ENCODE data around the gene CCDC159. TPM values are rescaled to one million over a fixed set of nuclear protein-coding genes. Genes with fewer than 3 reads are reported as not detected.

CCDC159 gene
- total and polyA plus RNA-seq, 2 experiments from 2014 or later: 3.4 to 6.2 TPM

- Histone ChIP-seq H3K27ac (ENCODE audit: low read depth) (no peak overlapping the region), H3K9me2 (ENCODE audit: insufficient read depth) (no peaks in the 10 kb centered on the region), H3K36me3 (ENCODE audit: insufficient read depth) (no peaks in the 10 kb centered on the region), H3K79me2 (replicated peaks; ENCODE audit: insufficient read depth) (no peaks in the 10 kb centered on the region), H3K4me3 (peak overlapping the region; percentile 58), H3F3A (replicated peaks; ENCODE audit: low read depth) (peaks cover 16% of the 10 kb centered on the region), H4K20me1 (replicated peaks; ENCODE audit: insufficient read depth) (no peaks in the 10 kb centered on the region), H3K4me2 (peak overlapping the region; percentile 92), H3K27me3 (ENCODE audit: insufficient read depth) (no peaks in the 10 kb centered on the region), H3K4me1 (ENCODE audit: insufficient read depth) (0 out of 2 replicates have a peak, but pooled peaks cover 3% of the 10 kb centered on the region), H2AFZ (peak overlapping the region; percentile 81)
- ATAC-seq: peak; percentile 10
- Mint-ChIP-seq H3K4me1 (peaks cover 17% of the 10 kb centered on the region), H3K27me3 (ENCODE audit: insufficient read depth, low read depth, poor library complexity) (peaks cover 12% of the 10 kb centered on the region), H3K9me3 (peaks cover 3% of the 10 kb centered on the region; the same call in 1 of the 3 replicates), H3K4me3 (peak overlapping the region; percentile 94), H3K27ac (0 out of 2 replicates have a peak overlapping the region, but pooled peaks have one; percentile 48), H3K36me3 (ENCODE audit: low read depth) (no peaks in the 10 kb centered on the region)
- peak; percentile 85 for DNase-seq (ENCODE audit: low spot score)
- TF ChIP-seq CREB1 (CRISPR knock-in tag; IDR thresholded peaks at IDR 0.05; ENCODE audit: low read depth) (peak; percentile 75), STAT1 (IDR thresholded peaks at IDR 0.05; ENCODE audit: unreplicated experiment) (no peak), NANOG (IDR thresholded peaks at IDR 0.05; ENCODE audit: borderline replicate concordance) (no peak), JUNB (IDR thresholded peaks at IDR 0.05; ENCODE audit: unreplicated experiment) (no peak), CTCF (conservative IDR thresholded peaks at IDR 0.05; ENCODE audit: low read depth in 2 of 2) (peak; percentile 81 to 91), ZNF331 (CRISPR knock-in tag; IDR thresholded peaks at IDR 0.05; ENCODE audit: low read depth) (peak; percentile 49; the same call in 1 of the 2 replicates), EZH2phosphoT487 (IDR thresholded peaks at IDR 0.05; ENCODE audit: unreplicated experiment) (no peak), ZNF114 (CRISPR knock-in tag; IDR thresholded peaks at IDR 0.05) (0 out of 2 replicates have a peak, but pooled peaks have one; percentile 70), REST (IDR thresholded peaks at IDR 0.05; ENCODE audit: unreplicated experiment) (no peak), POLR2AphosphoS5 (IDR thresholded peaks at IDR 0.05; ENCODE audit: low read depth) (no peak), EZH2 (IDR thresholded peaks at IDR 0.05; ENCODE audit: low read depth, unreplicated experiment) (no peak)
- TF ChIP-seq, protein P1, sequence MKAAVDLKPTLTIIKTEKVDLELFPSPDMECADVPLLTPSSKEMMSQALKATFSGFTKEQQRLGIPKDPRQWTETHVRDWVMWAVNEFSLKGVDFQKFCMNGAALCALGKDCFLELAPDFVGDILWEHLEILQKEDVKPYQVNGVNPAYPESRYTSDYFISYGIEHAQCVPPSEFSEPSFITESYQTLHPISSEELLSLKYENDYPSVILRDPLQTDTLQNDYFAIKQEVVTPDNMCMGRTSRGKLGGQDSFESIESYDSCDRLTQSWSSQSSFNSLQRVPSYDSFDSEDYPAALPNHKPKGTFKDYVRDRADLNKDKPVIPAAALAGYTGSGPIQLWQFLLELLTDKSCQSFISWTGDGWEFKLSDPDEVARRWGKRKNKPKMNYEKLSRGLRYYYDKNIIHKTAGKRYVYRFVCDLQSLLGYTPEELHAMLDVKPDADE (IDR thresholded peaks at IDR 0.05): no peak
- TF ChIP-seq, protein P2, sequence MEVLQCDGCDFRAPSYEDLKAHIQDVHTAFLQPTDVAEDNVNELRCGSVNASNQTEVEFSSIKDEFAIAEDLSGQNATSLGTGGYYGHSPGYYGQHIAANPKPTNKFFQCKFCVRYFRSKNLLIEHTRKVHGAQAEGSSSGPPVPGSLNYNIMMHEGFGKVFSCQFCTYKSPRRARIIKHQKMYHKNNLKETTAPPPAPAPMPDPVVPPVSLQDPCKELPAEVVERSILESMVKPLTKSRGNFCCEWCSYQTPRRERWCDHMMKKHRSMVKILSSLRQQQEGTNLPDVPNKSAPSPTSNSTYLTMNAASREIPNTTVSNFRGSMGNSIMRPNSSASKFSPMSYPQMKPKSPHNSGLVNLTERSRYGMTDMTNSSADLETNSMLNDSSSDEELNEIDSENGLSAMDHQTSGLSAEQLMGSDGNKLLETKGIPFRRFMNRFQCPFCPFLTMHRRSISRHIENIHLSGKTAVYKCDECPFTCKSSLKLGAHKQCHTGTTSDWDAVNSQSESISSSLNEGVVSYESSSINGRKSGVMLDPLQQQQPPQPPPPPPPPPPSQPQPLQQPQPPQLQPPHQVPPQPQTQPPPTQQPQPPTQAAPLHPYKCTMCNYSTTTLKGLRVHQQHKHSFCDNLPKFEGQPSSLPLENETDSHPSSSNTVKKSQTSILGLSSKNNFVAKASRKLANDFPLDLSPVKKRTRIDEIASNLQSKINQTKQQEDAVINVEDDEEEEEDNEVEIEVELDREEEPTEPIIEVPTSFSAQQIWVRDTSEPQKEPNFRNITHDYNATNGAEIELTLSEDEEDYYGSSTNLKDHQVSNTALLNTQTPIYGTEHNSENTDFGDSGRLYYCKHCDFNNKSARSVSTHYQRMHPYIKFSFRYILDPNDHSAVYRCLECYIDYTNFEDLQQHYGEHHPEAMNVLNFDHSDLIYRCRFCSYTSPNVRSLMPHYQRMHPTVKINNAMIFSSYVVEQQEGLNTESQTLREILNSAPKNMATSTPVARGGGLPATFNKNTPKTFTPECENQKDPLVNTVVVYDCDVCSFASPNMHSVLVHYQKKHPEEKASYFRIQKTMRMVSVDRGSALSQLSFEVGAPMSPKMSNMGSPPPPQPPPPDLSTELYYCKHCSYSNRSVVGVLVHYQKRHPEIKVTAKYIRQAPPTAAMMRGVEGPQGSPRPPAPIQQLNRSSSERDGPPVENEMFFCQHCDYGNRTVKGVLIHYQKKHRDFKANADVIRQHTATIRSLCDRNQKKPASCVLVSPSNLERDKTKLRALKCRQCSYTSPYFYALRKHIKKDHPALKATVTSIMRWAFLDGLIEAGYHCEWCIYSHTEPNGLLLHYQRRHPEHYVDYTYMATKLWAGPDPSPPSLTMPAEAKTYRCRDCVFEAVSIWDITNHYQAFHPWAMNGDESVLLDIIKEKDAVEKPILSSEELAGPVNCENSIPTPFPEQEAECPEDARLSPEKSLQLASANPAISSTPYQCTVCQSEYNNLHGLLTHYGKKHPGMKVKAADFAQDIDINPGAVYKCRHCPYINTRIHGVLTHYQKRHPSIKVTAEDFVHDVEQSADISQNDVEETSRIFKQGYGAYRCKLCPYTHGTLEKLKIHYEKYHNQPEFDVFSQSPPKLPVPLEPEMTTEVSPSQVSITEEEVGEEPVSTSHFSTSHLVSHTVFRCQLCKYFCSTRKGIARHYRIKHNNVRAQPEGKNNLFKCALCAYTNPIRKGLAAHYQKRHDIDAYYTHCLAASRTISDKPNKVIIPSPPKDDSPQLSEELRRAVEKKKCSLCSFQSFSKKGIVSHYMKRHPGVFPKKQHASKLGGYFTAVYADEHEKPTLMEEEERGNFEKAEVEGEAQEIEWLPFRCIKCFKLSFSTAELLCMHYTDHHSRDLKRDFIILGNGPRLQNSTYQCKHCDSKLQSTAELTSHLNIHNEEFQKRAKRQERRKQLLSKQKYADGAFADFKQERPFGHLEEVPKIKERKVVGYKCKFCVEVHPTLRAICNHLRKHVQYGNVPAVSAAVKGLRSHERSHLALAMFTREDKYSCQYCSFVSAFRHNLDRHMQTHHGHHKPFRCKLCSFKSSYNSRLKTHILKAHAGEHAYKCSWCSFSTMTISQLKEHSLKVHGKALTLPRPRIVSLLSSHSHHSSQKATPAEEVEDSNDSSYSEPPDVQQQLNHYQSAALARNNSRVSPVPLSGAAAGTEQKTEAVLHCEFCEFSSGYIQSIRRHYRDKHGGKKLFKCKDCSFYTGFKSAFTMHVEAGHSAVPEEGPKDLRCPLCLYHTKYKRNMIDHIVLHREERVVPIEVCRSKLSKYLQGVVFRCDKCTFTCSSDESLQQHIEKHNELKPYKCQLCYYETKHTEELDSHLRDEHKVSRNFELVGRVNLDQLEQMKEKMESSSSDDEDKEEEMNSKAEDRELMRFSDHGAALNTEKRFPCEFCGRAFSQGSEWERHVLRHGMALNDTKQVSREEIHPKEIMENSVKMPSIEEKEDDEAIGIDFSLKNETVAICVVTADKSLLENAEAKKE (CRISPR knock-in tag; IDR thresholded peaks at IDR 0.05): no peak
These were observed 36.8 kb downstream of the CCDC159 start for GRCh38 chr19:11382898-11383705.
